Measurements from ENCODE around the gene SLC25A42.

DNA sequence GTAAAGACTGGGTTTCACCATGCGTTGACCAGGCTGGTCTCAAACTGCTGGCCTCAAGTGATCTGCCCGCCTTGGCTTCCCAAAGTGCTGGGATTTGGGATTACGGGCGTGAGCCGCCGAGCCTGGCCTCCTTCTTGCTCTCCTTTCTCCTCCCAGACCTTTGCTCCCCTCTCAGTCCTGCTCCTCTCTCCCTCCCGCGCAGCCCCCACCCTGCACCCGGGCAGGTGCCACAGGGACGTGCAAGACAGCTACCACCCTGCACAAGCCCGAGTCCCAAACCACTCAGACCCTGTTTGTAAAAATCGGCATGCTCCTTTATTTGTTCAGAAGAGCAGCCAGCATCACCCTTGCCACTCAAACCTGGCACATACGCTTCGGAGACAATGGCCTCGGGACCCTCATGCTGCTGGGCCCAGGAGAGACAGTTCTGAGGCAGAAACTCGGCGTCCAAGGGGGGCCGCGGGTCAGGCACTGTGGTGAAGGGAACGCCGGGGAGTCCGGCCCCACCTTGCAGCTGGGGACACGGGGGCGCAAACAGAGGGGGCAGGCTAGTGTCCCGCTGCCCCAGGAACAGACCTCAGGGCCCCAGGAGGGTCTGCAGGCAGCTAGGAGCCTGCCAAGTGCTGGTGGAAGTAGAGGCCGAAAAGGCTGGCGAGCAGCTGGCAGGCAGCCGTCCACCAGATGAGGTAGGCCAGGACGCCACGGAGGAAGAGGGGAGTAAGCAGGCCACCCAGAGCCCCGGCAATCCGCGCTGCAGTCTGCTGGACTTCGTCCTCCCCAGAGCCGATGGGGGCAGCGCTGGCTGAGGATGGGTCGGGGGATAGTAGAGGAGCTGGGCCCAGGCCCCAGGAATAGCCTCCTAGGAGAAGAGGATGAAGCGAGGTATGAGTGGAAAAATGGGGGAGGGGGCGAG lies 55.8 kb downstream of the SLC25A42 start:
- TF ChIP-seq POLR2A (IDR thresholded peaks at IDR 0.05; ENCODE audit: low read length) (no peak), GATA1 (IDR thresholded peaks at IDR 0.05; ENCODE audit: low read depth, low read length) (no peak)
